Natural killer cell treated with Interleukin-12 subunit alpha and Interleukin-12 subunit beta and Interleukin-15 and Interleukin-18, amount 100 ng/mL, for 72 hours (primary cell): ENCODE measurements around the gene TTC33. TPM values are rescaled to one million over a fixed set of nuclear protein-coding genes. Genes with fewer than 3 reads are reported as not detected.
"Not testable (repeated sequence)": the region's sequence is repeated elsewhere in the genome, so short reads cannot be mapped to it uniquely, and the experiment has no call there.

Source experiments
- ATAC-seq, 2 donors: fragments of 150-1000 bp; cut with Tn5 transposase in 1 of 2; sonication (Bioruptor Pico), chemical (Tn5 transposase) in 1 of 2; 2 replicates each; pipeline ENCODE4 v1.10.0; 2021
- DNase-seq: peaks from one replicate; pipeline ENCODE4 v3.0.0; 2022; ENCODE audit warnings: low spot score
- H3K27ac Mint-ChIP-seq, 2 donors: 1 replicate in 1 of 2; 2 replicates in 1 of 2; pipeline ENCODE4 v1.8.0; 2022; ENCODE audit warnings: mixed read lengths in 2 of 2, mild to moderate bottlenecking in 1 of 2, moderate library complexity in 1 of 2
- H3K27me3 Mint-ChIP-seq, 2 donors: 1 replicate in 1 of 2; 2 replicates in 1 of 2; pipeline ENCODE4 v1.8.0; 2022; ENCODE audit warnings: mixed read lengths in 2 of 2
- H3K36me3 Mint-ChIP-seq: one replicate; pipeline ENCODE4 v1.8.0; 2022; ENCODE audit warnings: mixed read lengths
- H3K4me1 Mint-ChIP-seq, 2 donors: 1 replicate in 1 of 2; 2 replicates in 1 of 2; pipeline ENCODE4 v1.8.0; 2022; ENCODE audit warnings: low read depth in 2 of 2, mixed read lengths in 2 of 2, mild to moderate bottlenecking in 1 of 2
- H3K4me3 Mint-ChIP-seq: one replicate; pipeline ENCODE4 v1.8.0; 2022; ENCODE audit warnings: mixed read lengths
- H3K9me3 Mint-ChIP-seq: 2 replicates; pipeline ENCODE4 v1.8.0; 2022; ENCODE audit warnings: mixed read lengths
- total RNA-seq, 2 donors: library from RNA; stranded (reverse); gene quantifications; one replicate each; pipeline ENCODE4 v1.2.3, GENCODE V29; 2022

The TTC33 gene
- total RNA-seq, 2 donors from 2014 or later = 13.5 to 16.9 TPM

DNA sequence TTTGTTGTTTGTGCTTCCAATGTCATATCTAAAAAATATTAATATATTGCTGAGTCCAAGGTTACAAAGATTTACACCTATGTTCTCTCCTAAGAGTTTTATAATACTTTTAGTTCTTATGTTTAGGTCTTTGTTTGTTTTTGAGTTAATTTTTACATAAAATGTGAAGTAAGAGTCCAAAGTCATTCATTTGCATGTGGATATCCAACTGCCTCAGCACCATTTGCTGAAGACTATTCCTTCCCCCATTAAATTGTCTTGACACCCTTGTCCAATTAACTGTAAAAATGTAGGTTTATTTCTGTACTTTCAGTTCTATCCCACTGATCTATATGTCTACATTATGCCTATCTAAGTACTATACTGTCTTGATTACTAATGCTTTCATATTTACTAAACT is 35.7 kb downstream of the TTC33 start:
- Mint-ChIP-seq H3K9me3 (peaks cover 3% of the 10 kb centered on the region), H3K27ac (no peak overlapping the region), H3K27me3 (no peaks in the 10 kb centered on the region), H3K36me3 (peaks cover 23% of the 10 kb centered on the region), H3K4me1 (peaks cover 6 to 7% of the 10 kb centered on the region in 2 donors), H3K4me3 (no peak overlapping the region)
- DNase-seq (no peak), ATAC-seq (no peak)

DNA sequence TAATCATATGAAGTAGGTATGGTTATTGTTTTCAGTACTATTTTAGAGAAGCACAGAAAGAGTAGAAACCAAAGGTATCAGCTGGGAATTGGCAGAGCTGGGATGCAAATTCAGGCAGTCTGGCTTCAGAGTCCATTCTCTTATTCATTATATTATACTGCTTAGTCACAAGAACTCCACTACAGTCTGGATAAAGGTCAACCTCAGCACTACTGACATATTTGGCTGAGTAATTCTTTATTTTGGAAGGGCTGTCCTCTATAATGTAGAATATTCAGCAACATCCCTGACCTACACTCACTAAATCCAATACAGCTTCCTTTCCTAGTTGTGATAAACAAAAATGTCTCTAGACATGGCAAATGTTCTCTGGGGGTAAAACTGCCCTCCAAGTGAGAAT is 38.5 kb downstream of the TTC33 start:
- ATAC-seq = no peak
- DNase-seq = no peak
- no peak overlapping the region for H3K27ac Mint-ChIP-seq
- peaks cover 23% of the 10 kb centered on the region for H3K36me3 Mint-ChIP-seq
- peaks cover 6 to 7% of the 10 kb centered on the region in 2 donors for H3K4me1 Mint-ChIP-seq
- H3K27me3 Mint-ChIP-seq = no peaks in the 10 kb centered on the region
- H3K4me3 Mint-ChIP-seq = no peak overlapping the region
- peaks cover 3% of the 10 kb centered on the region for H3K9me3 Mint-ChIP-seq

DNA sequence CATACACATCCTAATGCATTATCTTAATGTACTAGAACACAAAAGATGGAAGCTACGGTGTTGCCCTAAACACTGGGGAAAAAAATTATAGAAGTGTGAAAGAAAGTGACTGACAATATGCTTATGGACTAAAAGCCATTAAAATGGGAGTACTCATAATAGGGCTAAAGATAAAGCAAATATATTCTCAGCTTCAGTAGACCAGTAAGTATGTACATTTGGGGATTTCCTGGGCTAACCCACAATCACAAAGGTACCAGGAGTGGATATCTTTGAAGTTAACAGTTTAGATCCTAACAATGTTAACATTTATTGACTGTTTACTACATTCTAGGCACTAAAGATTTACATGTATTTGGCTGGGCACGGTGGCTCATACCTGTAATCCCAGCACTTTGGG is 39.2 kb downstream of the TTC33 start:
- Mint-ChIP-seq H3K4me3 (no peak overlapping the region), H3K27me3 (no peaks in the 10 kb centered on the region), H3K36me3 (peaks cover 21% of the 10 kb centered on the region), H3K9me3 (peaks cover 3% of the 10 kb centered on the region), H3K27ac (no peak overlapping the region), H3K4me1 (peaks cover 6 to 7% of the 10 kb centered on the region in 2 donors)
- DNase-seq = no peak
- no peak for ATAC-seq

DNA sequence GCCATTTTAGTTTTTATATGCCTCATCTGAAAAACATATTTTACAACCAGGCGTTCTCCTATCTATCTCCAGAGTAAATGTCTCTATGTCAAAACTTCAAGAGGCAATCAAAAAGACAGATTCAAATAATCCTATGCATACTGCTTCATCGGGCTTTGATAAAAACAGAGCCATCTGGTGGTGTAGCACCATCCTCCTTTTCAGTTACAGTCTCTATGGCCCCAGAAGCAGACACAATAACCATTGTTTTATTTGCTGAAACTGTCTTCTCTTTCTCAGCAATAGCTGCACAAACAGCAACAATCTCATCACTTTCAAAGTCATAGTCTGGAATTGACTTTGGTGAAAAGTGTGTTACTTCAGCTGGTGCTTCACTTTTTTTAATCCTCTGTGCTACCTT is 39.8 kb downstream of the TTC33 start:
- ATAC-seq = no peak
- no peak overlapping the region for H3K4me3 Mint-ChIP-seq
- peaks cover 6 to 7% of the 10 kb centered on the region in 2 donors for H3K4me1 Mint-ChIP-seq
- peaks cover 15% of the 10 kb centered on the region for H3K36me3 Mint-ChIP-seq
- no peak overlapping the region for H3K27ac Mint-ChIP-seq
- DNase-seq = no peak
- H3K27me3 Mint-ChIP-seq = no peaks in the 10 kb centered on the region
- no peaks in the 10 kb centered on the region for H3K9me3 Mint-ChIP-seq

DNA sequence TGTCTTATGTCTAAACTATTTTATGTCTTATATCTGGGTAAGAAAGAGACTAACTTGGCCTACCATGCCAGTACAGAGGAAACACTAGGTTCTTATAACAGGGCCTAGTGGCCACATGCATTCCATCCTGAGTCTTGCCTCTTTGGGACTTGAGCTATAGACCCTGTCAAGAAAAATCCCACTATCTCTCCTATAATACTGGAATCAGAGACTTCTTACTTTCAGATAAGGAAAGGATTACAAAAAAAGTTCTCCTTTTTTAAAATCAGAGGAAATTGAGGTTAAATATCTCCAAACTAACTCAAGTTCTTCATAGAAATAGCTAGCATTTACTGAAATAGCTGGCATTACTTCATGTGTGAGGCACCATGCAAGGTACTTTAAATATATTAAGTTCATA is 41.8 kb downstream of the TTC33 start:
- H3K9me3 Mint-ChIP-seq = no peaks in the 10 kb centered on the region
- DNase-seq = no peak
- no peak overlapping the region for H3K27ac Mint-ChIP-seq
- H3K36me3 Mint-ChIP-seq = peaks cover 16% of the 10 kb centered on the region
- H3K4me3 Mint-ChIP-seq = no peak overlapping the region
- peaks cover 6 to 7% of the 10 kb centered on the region in 2 donors for H3K4me1 Mint-ChIP-seq
- no peak for ATAC-seq
- no peaks in the 10 kb centered on the region for H3K27me3 Mint-ChIP-seq

DNA sequence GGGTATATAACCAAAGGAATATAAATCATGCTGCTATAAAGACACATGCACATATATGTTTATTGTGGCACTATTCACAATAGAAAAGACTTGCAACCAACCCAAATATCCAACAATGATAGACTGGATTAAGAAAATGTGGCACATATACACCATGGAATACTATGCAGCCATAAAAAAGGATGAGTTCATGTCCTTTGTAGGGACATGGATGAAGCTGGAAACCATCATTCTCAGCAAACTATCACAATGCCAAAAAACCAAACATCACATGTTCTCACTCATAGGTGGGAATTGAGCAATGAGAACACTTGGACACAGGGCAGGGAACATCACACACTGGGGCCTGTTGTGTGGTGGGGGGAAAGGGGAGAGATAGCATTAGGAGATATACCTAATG is 45.2 kb downstream of the TTC33 start:
- Mint-ChIP-seq H3K9me3 (peaks cover 11% of the 10 kb centered on the region), H3K36me3 (peaks cover 37% of the 10 kb centered on the region)
- ATAC-seq, H3K27ac Mint-ChIP-seq, H3K4me1 Mint-ChIP-seq, H3K4me3 Mint-ChIP-seq, H3K27me3 Mint-ChIP-seq, DNase-seq: not testable (repeated sequence)

DNA sequence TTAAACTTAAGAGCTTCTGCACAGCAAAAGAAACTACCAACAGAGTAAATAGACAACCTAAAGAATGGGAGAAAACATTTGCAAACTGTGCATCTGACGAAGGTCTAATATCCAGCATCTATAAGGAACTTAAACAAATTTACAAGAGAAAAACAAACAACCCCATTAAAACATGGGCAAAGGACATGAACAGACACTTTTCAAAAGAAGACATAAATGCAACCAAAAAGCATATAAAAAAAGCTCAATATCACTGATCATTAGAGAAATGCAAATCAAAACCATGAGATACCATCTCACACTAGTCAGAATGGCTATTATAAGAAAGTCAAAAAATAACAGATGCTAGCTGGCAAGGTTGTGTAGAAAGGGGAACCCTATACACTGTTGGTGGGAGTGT is 50.3 kb downstream of the TTC33 start:
- not testable (repeated sequence) for H3K4me1 Mint-ChIP-seq
- Mint-ChIP-seq H3K9me3 (peaks cover 47% of the 10 kb centered on the region), H3K36me3 (peaks cover 85% of the 10 kb centered on the region)

DNA sequence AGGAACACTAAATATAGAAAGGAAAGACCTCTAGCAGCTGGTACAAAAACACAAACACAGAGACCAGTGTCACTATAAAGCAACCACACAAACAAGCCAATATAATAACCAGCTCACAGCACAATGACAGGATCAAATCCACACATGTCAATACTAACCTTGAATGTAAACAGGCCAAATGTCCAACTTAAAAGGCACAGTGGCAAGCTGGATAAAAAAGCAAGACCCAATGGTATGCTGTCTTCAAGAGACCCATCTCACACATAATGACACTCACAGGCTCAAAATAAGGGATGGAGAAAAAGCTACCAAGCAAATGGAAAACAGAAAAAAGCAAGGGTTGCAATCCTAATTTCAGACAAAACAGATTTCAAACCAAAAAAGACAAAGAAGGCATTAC is 53.7 kb downstream of the TTC33 start:
- ATAC-seq, H3K4me3 Mint-ChIP-seq, DNase-seq, H3K4me1 Mint-ChIP-seq, H3K27me3 Mint-ChIP-seq, H3K27ac Mint-ChIP-seq: not testable (repeated sequence)
- peaks cover 41% of the 10 kb centered on the region for H3K9me3 Mint-ChIP-seq
- H3K36me3 Mint-ChIP-seq = peaks cover 76% of the 10 kb centered on the region

More for the DNA sequence above, 50.3 kb downstream of the TTC33 start:
- H3K27me3 Mint-ChIP-seq, ATAC-seq, H3K27ac Mint-ChIP-seq, H3K4me3 Mint-ChIP-seq, DNase-seq: not testable (repeated sequence)

DNA sequence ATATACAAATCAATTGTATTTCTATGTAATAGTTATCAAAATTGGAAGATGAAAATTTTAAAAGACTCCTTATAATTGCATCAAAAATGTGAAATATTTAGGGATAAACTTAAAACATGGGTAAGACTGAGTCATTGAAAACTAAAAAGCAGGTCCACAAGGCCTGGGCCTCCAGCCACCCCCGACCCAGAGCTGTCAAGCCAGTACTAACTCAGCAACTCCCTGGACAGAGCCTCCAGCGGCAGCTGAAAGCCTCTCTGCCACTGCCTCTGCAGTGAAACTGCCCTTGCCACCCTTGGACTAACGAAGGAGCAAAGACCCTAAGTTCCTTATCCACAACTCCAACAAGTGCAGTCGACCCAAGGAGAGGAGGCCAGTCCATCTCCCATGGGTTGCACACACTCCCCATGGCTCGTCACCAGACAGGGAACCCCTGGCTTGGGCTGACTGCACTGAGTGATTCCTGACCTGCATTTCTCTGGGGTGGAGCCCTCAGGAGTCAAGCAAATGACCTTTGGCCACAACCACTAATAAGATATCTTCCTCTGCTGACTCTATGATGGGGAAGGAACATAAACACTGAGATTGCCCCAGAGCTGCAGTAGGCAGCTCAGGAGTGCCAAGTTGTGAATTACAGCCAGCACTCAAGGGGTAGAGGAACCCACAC is 55.5 kb downstream of the TTC33 start:
- peak in 1 of 2 donors; percentile 28 for ATAC-seq
- Mint-ChIP-seq H3K4me1 (peaks cover 5 to 19% of the 10 kb centered on the region in 2 donors), H3K27me3 (no peaks in the 10 kb centered on the region), H3K4me3 (no peak overlapping the region), H3K27ac (no peak overlapping the region), H3K9me3 (peaks cover 36% of the 10 kb centered on the region), H3K36me3 (peaks cover 70% of the 10 kb centered on the region)
- DNase-seq = no peak

DNA sequence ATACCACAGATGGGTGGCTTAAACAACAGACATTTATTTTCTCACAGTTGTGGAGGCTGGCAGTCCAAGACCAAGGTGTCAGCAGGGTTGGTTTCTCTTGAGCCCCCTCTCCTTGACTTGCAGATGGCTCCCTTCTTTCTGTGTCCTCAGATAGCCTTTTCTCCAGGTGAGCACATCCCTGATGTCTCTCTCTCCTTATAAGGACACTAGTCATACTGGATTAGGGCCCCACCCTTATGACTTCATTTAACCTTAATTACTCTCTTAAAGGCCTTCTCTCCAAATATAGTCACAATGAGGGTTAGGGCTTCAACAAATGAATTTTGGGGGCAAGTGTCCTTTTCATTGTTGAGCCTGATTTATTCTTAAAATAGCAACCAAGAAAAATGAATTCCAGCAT is 61.3 kb downstream of the TTC33 start:
- Mint-ChIP-seq H3K9me3 (peaks cover 4% of the 10 kb centered on the region), H3K36me3 (peaks cover 51% of the 10 kb centered on the region), H3K27ac (peak overlapping the region; percentile 62 to 70), H3K4me3 (no peak overlapping the region), H3K27me3 (no peaks in the 10 kb centered on the region), H3K4me1 (peaks cover 30 to 40% of the 10 kb centered on the region in 2 donors)
- ATAC-seq (no peak), DNase-seq (no peak)

DNA sequence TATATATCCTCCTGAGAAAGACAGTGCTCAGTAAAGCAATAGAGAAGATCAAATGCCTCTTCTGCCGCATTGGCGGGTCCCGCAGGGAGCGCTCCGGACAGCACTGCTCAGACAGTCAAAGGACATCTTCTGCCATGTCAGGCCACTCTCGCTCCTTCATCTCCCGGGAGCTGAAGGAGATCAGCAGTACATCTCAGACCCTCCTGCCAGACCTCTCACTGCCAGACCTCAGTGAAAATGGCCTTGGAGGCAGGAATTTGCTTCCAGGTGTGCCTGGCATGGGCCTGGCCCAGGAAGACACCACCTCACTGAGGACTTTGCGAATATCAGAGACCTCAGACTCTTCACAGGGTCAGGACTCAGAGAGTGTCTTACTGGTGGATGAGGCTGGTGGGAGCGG is 63.9 kb downstream of the TTC33 start:
- no peaks in the 10 kb centered on the region for H3K27me3 Mint-ChIP-seq
- H3K9me3 Mint-ChIP-seq = peaks cover 4% of the 10 kb centered on the region
- DNase-seq = no peak
- no peak for ATAC-seq
- peak overlapping the region; percentile 100 for H3K4me3 Mint-ChIP-seq
- peaks cover 55 to 60% of the 10 kb centered on the region in 2 donors for H3K4me1 Mint-ChIP-seq
- peak overlapping the region; percentile 94 to 100 for H3K27ac Mint-ChIP-seq
- peaks cover 60% of the 10 kb centered on the region for H3K36me3 Mint-ChIP-seq

DNA sequence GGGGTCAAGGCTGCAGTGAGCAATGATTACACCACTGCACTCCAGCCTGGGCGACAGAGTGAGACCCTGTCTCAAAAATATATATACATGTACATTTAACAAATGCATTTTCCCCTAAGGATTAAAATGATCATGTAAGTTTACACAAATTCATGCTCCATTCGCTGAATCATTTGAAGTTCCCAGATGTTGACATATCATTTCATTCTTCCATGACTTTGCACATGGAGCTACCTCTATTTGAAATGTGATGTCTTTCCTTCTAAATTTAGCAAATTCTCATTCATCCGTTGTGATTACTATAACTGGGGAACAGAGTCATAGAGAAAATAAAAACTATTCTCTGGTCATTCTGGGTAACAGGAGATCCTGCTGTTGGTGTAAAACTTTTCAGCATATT is 65.5 kb downstream of the TTC33 start:
- H3K4me3 Mint-ChIP-seq = peak overlapping the region; percentile 100
- peaks cover 68% of the 10 kb centered on the region for H3K36me3 Mint-ChIP-seq
- no peak for ATAC-seq
- H3K27me3 Mint-ChIP-seq = no peaks in the 10 kb centered on the region
- peaks cover 64 to 66% of the 10 kb centered on the region in 2 donors for H3K4me1 Mint-ChIP-seq
- no peak for DNase-seq
- no peaks in the 10 kb centered on the region for H3K9me3 Mint-ChIP-seq
- peak overlapping the region; percentile 94 to 100 for H3K27ac Mint-ChIP-seq

DNA sequence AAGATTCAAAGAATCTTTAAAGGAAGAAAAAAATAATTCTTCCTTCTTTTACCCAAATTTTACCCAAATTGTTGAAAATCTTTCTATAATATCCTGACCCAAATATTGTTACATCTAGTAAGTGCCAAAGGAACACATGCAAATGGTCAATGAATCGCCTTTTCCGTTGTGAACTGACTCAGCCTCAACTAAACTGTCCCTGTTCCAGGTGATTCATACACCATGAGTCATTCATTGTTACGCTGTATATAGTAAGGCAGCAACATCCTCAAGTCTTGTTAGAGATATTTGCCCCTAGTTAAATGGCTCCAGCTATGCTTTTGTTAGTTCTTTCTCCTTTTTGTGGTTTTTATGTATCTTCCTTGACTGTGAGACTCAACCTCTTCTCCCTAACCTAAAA is 66.3 kb downstream of the TTC33 start:
- Mint-ChIP-seq H3K4me1 (peaks cover 67 to 71% of the 10 kb centered on the region in 2 donors), H3K27me3 (no peaks in the 10 kb centered on the region), H3K27ac (peak overlapping the region; percentile 94 to 100), H3K4me3 (peak overlapping the region; percentile 100), H3K36me3 (peaks cover 68% of the 10 kb centered on the region), H3K9me3 (no peaks in the 10 kb centered on the region)
- ATAC-seq (peak; percentile 87 to 92), DNase-seq (peak; percentile 70)

DNA sequence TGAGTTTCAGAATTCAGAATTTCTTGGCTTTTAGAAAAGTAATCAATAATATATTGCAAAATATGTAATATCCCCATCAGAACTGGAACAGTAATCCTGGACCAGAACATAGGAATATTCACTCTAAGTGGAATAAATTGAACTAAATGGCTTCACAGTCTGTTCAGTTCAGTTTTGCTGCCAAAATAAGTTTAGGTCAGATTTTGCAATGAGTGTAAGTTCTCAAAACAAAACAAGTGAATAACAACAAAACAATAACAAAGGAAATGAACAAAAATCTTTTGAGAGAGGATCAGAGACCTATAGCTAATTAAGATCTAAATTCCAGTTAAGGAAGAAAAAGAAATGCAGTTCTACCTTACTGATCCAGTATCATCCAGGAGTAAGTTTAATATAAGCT is 66.8 kb downstream of the TTC33 start:
- peaks cover 72 to 76% of the 10 kb centered on the region in 2 donors for H3K4me1 Mint-ChIP-seq
- no peaks in the 10 kb centered on the region for H3K27me3 Mint-ChIP-seq
- H3K27ac Mint-ChIP-seq = peak overlapping the region; percentile 94 to 100
- DNase-seq (no peak), ATAC-seq (no peak)
- peaks cover 72% of the 10 kb centered on the region for H3K36me3 Mint-ChIP-seq
- peak overlapping the region; percentile 100 for H3K4me3 Mint-ChIP-seq
- H3K9me3 Mint-ChIP-seq = no peaks in the 10 kb centered on the region
